NCI-H2081 (cell line): ENCODE results near the gene AUTS2.

ENCODE experiments used
- DNase-seq, 2 experiments: peaks; one replicate each; lab custom pipeline; 2025; lab: John Stamatoyannopoulos, UW

Gene AUTS2

GRCh38 chr7:70068531-70068930, 470.3 kb downstream of the AUTS2 start:
- no peak for DNase-seq

- no peak for DNase-seq
Observed at GRCh38 chr7:70069977-70070376, 471.7 kb downstream of the AUTS2 start.

GRCh38 chr7:70071766-70072165, 473.5 kb downstream of the AUTS2 start:
- peak in 1 of 2 experiments; percentile 39 for DNase-seq

DNA sequence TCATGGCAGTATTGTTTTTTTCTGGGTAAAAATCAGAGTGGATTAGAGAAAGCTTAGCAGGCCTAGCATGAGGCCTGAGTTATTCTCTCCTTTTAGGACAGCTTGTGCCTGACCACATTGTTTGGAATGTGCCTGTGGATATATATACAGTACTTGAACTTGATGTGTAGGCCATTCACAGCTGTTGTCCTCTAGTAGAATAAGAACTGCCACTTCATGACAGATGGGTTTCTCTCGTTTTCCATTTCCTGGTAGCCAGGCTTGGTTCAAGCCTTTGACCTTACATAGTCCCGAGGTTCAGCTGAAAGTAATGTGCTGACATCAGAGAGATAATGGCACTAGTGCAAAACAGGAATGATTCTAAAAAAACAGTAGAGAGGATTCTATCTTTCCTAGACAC, 473.9 kb downstream of the AUTS2 start:
- DNase-seq, result peak; percentile 21 to 34

GRCh38 chr7:70076325-70076724, 478.1 kb downstream of the AUTS2 start:
- DNase-seq, result no peak

GRCh38 chr7:70082099-70082611, 483.9 kb downstream of the AUTS2 start:
- DNase-seq, result no peak

GRCh38 chr7:70091362-70091761, 493.1 kb downstream of the AUTS2 start:
- DNase-seq, result no peak

DNA sequence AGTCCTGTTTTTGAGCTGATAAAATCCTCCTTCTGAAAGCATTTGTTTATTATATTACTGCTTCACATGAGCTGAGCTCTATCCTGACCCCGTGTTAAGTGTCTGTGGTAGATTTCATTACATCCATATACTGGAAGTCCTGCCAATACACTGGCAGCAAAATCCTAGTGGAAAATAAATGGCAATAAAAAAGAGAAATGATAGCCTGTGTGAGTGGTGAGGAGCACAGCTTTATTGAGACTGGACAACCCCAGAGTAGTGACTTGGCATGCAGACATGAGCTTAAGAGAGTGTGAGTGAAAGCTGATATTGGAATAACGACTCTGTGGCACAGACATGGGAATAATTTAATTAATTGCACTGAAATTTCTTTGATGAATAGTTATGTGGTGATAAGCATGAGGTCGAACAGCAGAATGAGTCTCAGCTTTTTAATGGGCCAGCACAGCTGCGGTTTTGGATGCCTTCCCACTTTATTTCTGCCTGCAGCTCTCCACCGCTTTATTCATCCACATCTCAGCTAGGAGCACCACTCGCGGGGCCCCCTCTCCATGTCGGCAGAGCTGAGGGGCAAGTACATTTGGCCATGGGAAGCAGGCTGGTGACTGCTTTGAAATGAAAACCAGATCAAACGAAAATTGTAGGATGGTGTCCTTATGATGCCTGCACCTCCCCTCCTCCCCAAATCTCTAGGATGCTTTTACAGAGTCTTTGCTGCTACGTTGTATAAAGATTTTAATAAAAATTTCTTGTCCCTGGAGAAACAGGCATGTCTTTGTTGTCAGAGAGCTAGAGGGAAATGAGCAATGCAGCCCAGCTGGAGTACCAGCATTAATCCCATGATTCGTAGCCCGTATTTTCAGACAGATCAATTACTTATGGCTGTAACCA, 494.3 kb downstream of the AUTS2 start:
- peak; percentile 38 to 87 for DNase-seq

GRCh38 chr7:70093205-70093904, 495.1 kb downstream of the AUTS2 start:
- DNase-seq, result peak; percentile 20 to 76

DNA sequence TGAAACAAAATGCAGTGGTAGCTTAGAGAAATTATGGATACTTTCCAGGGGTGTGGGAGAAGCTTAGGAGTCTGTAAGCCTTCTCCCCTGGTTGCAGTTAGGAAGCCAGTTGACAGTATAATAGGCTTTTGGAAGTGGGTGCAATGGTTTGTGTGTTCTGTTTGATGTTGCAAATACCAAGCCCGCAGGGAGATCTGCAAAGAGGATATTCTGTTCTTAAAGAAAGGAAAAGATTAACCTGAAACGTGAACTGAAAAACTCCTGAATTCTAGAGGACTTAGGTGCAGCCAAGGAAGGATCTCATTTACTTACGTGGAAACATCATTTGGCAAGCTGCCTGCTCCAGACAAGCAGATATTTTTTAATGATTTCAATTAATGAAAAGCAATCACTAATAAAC, 496.6 kb downstream of the AUTS2 start:
- DNase-seq, result no peak

- DNase-seq, result peak in 1 of 2 experiments; percentile 14
Observed at GRCh38 chr7:70097645-70098044, 499.4 kb downstream of the AUTS2 start.

DNA sequence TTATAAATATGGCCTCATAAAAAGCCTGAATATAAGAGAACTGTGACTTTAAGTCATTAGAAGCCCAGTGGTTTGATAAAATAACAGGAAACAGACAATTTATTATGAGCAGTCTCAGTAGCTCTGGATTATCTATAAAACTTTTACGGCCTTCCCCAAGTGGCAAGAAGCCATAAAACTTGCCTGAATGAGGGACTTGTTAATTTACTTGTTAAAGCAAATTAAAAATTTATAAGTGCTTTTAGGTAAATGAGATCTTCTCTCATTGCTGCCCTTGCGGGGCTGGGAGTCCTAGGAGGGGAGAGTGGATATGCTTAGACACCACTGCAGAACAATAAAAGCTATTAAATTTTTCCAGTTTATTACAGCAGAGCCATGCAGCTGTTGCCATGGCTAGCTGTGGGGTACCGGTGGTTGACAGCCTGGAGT, 499.9 kb downstream of the AUTS2 start:
- peak; percentile 3 to 66 for DNase-seq

- no peak for DNase-seq
Observed at GRCh38 chr7:70098905-70099672, 500.8 kb downstream of the AUTS2 start.

- no peak for DNase-seq
Observed at GRCh38 chr7:70104243-70104642, 506.0 kb downstream of the AUTS2 start.

GRCh38 chr7:70113078-70113477, 514.8 kb downstream of the AUTS2 start:
- no peak for DNase-seq

DNA sequence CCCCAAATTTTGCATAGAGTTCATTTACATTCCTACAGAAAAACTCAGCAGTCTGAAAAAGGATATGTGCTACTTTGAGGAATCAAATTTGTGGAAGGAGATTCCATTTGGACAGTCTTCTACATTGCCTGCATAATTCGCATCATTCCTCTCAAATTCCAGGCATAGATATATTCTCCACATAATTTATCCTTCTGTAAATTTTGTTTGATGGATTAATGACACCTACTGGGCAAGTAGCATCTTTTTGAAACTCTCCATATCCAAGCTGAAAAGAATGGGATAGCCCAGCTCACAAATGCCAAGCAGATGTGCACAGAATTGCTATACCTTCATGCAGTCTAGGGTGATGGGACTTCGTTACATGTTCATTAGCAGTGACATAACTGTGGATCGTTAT, 515.3 kb downstream of the AUTS2 start:
- no peak for DNase-seq

DNA sequence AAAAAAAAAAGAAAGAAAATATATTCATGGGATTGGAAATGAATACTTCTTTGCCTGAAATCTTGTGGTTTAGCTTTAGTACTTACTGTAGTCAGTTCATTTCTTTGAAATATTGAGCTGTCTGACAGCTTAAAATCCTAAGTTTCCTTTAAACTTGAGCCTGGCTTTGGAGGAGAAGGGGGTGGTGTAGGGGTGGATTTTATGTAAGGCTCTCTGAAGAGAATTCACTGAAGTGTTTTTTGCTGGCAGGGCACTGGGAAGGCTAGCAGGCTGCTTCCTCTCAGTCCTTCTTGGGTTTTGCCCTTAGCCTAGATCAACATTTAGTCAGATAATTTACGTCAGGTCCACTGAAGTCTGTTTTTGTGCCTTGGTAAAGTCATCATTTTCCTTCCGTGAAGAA, 516.5 kb downstream of the AUTS2 start:
- DNase-seq, result no peak

DNA sequence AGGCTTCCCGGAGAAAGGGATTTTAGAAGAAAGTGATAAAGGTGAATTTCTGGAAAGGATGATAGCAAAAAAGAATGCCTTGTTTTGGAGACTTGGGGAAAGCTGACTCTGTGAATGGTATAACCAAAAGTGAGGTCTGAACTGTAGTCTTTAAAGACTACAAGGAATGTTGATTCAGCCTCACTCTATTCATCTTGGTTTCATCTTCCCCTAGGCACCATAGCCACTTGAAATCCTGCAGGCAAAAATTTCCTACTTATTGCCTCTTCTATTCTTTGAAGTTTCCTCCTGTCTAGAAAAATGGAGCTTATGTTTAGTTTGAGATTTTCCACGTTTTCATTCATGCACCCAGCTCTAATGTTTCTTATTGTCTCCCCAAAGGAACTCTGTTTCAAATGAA, 518.0 kb downstream of the AUTS2 start:
- no peak for DNase-seq

- no peak for DNase-seq
Observed at GRCh38 chr7:70116867-70117266, 518.6 kb downstream of the AUTS2 start.

DNA sequence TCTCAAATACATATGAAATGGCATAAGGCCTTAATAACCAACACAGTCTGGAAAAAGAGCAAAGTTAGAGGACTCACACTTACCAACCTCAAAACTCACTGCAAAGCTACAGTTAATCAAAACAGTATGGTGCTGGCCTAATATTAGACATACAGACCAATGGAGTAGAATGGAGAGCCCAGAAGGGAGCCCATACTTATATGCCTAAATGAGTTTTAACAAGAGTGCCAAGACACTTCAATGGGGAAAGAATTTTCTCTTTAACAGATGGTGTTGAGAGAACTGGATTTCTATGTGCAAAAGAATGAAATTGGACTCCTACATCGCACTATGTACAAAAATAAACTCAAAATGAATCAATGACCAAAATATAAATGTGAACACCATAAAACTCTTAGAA, 522.6 kb downstream of the AUTS2 start:
- DNase-seq, result no peak

GRCh38 chr7:70131817-70132216, 533.5 kb downstream of the AUTS2 start:
- DNase-seq, result peak in 1 of 2 experiments; percentile 30

- DNase-seq, result peak; percentile 10 to 69
Observed at GRCh38 chr7:70132226-70132851, 534.1 kb downstream of the AUTS2 start.
